Adipose tissue (tissue), 3 donors: ENCODE data around the gene SAA1. TPM values are rescaled to one million over a fixed set of nuclear protein-coding genes. Genes with fewer than 3 reads are reported as not detected.

Source experiments
- H3K27ac ChIP-seq: one replicate; pipeline ENCODE4 v1.5.1; 2013; ENCODE audit warnings: low read depth, low read length
- WGBS, 3 donors: extraction: QIAGEN DNeasy Blood & Tissue Kit; methylation state at CpG; one replicate each; pipeline ENCODE4 v1.1.7; 2013; 5-methylcytosine and 5-hydroxymethylcytosine counted together
- polyA plus RNA-seq, 3 donors: library from polyadenylated mRNA; stranded (reverse); fragments of 200-250 nt; gene quantifications; one replicate each; pipeline ENCODE4 v1.2.3, GENCODE V29; 2013
- donor health status: healthy with polysubstance abuse.
- donor health status: Bipolar disorder and iron deficiency.
- donor health status: healthy.

Gene SAA1
- polyA plus RNA-seq, 3 donors: 438 to 7,745 (median 1,180) TPM

- whole genome bisulfite sequencing, 3 donors: 94 to 98% (median 95%) methylated on average over 2 of the region's 2 CpGs
Measured at GRCh38 chr11:18295316-18295715, 29.3 kb downstream of the SAA1 start.

GRCh38 chr11:18299721-18300120 is 33.7 kb downstream of the SAA1 start:
- no peak overlapping the region for H3K27ac ChIP-seq

More at GRCh38 chr11:18295316-18295715, 29.3 kb downstream of the SAA1 start:
- no peak overlapping the region for H3K27ac ChIP-seq

GRCh38 chr11:18304745-18305144 is 38.7 kb downstream of the SAA1 start:
- H3K27ac ChIP-seq: no peak overlapping the region

GRCh38 chr11:18307461-18308139 is 41.5 kb downstream of the SAA1 start:
- 38 to 96% (median 87%) methylated on average over 2 of the region's 2 CpGs for WGBS, 3 donors
- H3K27ac ChIP-seq: no peak overlapping the region

GRCh38 chr11:18308242-18308641 is 42.2 kb downstream of the SAA1 start:
- no peak overlapping the region for H3K27ac ChIP-seq
- 94 to 98% (median 98%) methylated on average over 2 of the region's 2 CpGs for WGBS, 3 donors

GRCh38 chr11:18309691-18310090 is 43.6 kb downstream of the SAA1 start:
- WGBS, 3 donors: 96 to 98% (median 98%) methylated on average over 5 of the region's 5 CpGs

GRCh38 chr11:18310800-18311340 is 44.8 kb downstream of the SAA1 start:
- WGBS, 3 donors: 64 to 76% (median 73%) methylated on average over 6 of the region's 6 CpGs
- no peak overlapping the region for H3K27ac ChIP-seq

More at GRCh38 chr11:18309691-18310090, 43.6 kb downstream of the SAA1 start:
- H3K27ac ChIP-seq: no peak overlapping the region

- 61 to 88% (median 82%) methylated on average over 3 of the region's 3 CpGs for WGBS, 3 donors
Measured at GRCh38 chr11:18312012-18312411, 45.9 kb downstream of the SAA1 start.

GRCh38 chr11:18312663-18313420 is 46.8 kb downstream of the SAA1 start:
- no peak overlapping the region for H3K27ac ChIP-seq
- WGBS, 3 donors: 61 to 76% (median 68%) methylated on average over 2 of the region's 2 CpGs

More at GRCh38 chr11:18312012-18312411, 45.9 kb downstream of the SAA1 start:
- H3K27ac ChIP-seq: no peak overlapping the region

GRCh38 chr11:18313965-18314763 is 48.1 kb downstream of the SAA1 start:
- H3K27ac ChIP-seq: no peak overlapping the region
- 75 to 84% (median 78%) methylated on average over 10 of the region's 10 CpGs for WGBS, 3 donors

GRCh38 chr11:18314784-18315523 is 48.9 kb downstream of the SAA1 start:
- H3K27ac ChIP-seq: no peak overlapping the region
- 79 to 91% (median 81%) methylated on average over 9 of the region's 9 CpGs for WGBS, 3 donors

GRCh38 chr11:18315893-18316292 is 49.8 kb downstream of the SAA1 start:
- WGBS, 3 donors: 96 to 100% (median 98%) methylated on average over 2 of the region's 2 CpGs
- no peak overlapping the region for H3K27ac ChIP-seq

GRCh38 chr11:18317551-18317950 is 51.5 kb downstream of the SAA1 start:
- WGBS, 3 donors: 92 to 97% (median 95%) methylated on average over 4 of the region's 4 CpGs
- H3K27ac ChIP-seq: no peak overlapping the region

Other genes starting within 250 kb of the SAA1 start
- under 1 TPM; 0.06 to 0.22 (median 0.16) TPM for gene TPH1, start 220.0 kb upstream of the SAA1 start, polyA plus RNA-seq
- 1 to 10 TPM; 6.1 to 7.3 (median 6.5) TPM for gene SAAL1, start 160.2 kb upstream of the SAA1 start, polyA plus RNA-seq
- not detected for gene MRGPRX3, start 133.7 kb upstream of the SAA1 start, polyA plus RNA-seq
- not detected for gene MRGPRX4, start 93.4 kb upstream of the SAA1 start, polyA plus RNA-seq
- 1 to 10 TPM in 1 of 3 donors, under 1 TPM in 2; 0.15 to 9.1 (median 0.90) TPM for gene SAA4, start 29.5 kb upstream of the SAA1 start, polyA plus RNA-seq
- 100 to 1,000 TPM in 2 of 3 donors, 10 to 100 TPM in 1; 60.2 to 920 (median 158) TPM for gene SAA2, start 17.6 kb upstream of the SAA1 start, polyA plus RNA-seq
- gene HPS5, start 55.9 kb downstream of the SAA1 start, polyA plus RNA-seq: 10 to 100 TPM in 2 of 3 donors, 1 to 10 TPM in 1; 3.8 to 11.0 (median 10.2) TPM
- gene GTF2H1, start 56.3 kb downstream of the SAA1 start, polyA plus RNA-seq: 10 to 100 TPM; 16.0 to 43.5 (median 29.3) TPM
- gene LDHA, start 128.3 kb downstream of the SAA1 start, polyA plus RNA-seq: 100 to 1,000 TPM; 206 to 989 (median 582) TPM
- 1 to 10 TPM in 2 of 3 donors, not detected in 1; 1.0 to 1.6 TPM for gene LDHC, start 146.1 kb downstream of the SAA1 start, polyA plus RNA-seq
- not detected for gene LDHAL6A, start 189.6 kb downstream of the SAA1 start, polyA plus RNA-seq